Vagina (tissue), 2 donors: ENCODE data around the gene TBX15. TPM values are rescaled to one million over a fixed set of nuclear protein-coding genes. Genes with fewer than 3 reads are reported as not detected.

Experiments used
- DNase-seq, 2 donors: peaks; one replicate each; pipeline ENCODE4 v3.0.0-alpha.2; 2017; ENCODE audit errors: extremely low spot score in 2 of 2
- H3K27ac ChIP-seq: fragments of 200-600 bp; sonication (generic); one replicate; pipeline ENCODE4 v1.5.1; 2019
- H3K27me3 ChIP-seq: fragments of 200-600 bp; sonication (generic); one replicate; pipeline ENCODE4 v1.5.1; 2019
- H3K36me3 ChIP-seq, 2 donors: fragments of 200-600 bp; sonication (generic); one replicate each; pipeline ENCODE4 v1.5.1; 2017 to 2019
- H3K4me1 ChIP-seq: fragments of 200-600 bp; sonication (generic); one replicate; pipeline ENCODE4 v1.5.1; 2019
- H3K4me3 ChIP-seq, 2 donors: fragments of 200-600 bp; sonication (generic); 1 replicate in 1 of 2; 2 replicates in 1 of 2; pipeline ENCODE4 v1.5.1; 2016 to 2019
- H3K9me3 ChIP-seq: fragments of 200-600 bp; sonication (generic); one replicate; pipeline ENCODE4 v1.5.1; 2019
- CTCF ChIP-seq, 3 experiments: fragments of 450-650 bp in 2 of 3; fragments of 200-600 bp in 1 of 3; sonication (generic) in 1 of 3; IDR thresholded peaks; one replicate each; pipeline ENCODE4 v1.5.1; 2017 to 2019; ENCODE audit warnings: antibody characterized with exemption in 3 of 3, mild to moderate bottlenecking in 2 of 3, moderate library complexity in 2 of 3
- POLR2A ChIP-seq, 2 donors: fragments of 450-650 bp; IDR thresholded peaks; one replicate each; pipeline ENCODE4 v1.6.1; 2017; ENCODE audit warnings: antibody characterized with exemption in 2 of 2, mild to moderate bottlenecking in 2 of 2, moderate library complexity in 2 of 2
- POLR2AphosphoS5 ChIP-seq, 2 donors: sonication (generic); formaldehyde crosslinking; IDR thresholded peaks; one replicate each; pipeline ENCODE4 v1.9.0; 2017; ENCODE audit warnings: antibody characterized with exemption in 2 of 2, mild to moderate bottlenecking in 2 of 2, low read depth in 1 of 2; ENCODE audit not compliant: insufficient read depth in 1 of 2
- intact Hi-C: fragments of 100-400 bp; cut with DNase I; formaldehyde crosslinking; loops from one replicate; pipeline ENCODE4 v1.15.1; 2023
- total RNA-seq: library from RNA; depleted of rRNA; stranded (reverse); fragments of >200 nt; gene quantifications from one replicate; pipeline ENCODE4 v1.2.3, GENCODE V29; 2016

The TBX15 gene
- total RNA-seq, 1 donor from 2014 or later, result 0.98 TPM

GRCh38 chr1:118894836-118895235, 93.3 kb downstream of the TBX15 start:
- Histone ChIP-seq H3K4me1 (no peaks in the 10 kb centered on the region), H3K27ac (no peak overlapping the region), H3K4me3 (no peak overlapping the region), H3K27me3 (no peaks in the 10 kb centered on the region), H3K36me3 (no peaks in the 10 kb centered on the region), H3K9me3 (no peaks in the 10 kb centered on the region)
- TF ChIP-seq CTCF (IDR thresholded peaks at IDR 0.05) (no peak), POLR2A (IDR thresholded peaks at IDR 0.05) (no peak), POLR2AphosphoS5 (IDR thresholded peaks at IDR 0.05; ENCODE audit: insufficient read depth in 1 of 2, low read depth in 1 of 2) (no peak)
- intact Hi-C loops, result no loop called here
- no peak for DNase-seq

- Histone ChIP-seq H3K4me1 (no peaks in the 10 kb centered on the region), H3K9me3 (no peaks in the 10 kb centered on the region), H3K36me3 (no peaks in the 10 kb centered on the region), H3K27ac (no peak overlapping the region), H3K4me3 (no peak overlapping the region), H3K27me3 (no peaks in the 10 kb centered on the region)
- intact Hi-C loops, result no loop called here
- DNase-seq, result no peak
- no peak for TF ChIP-seq CTCF (IDR thresholded peaks at IDR 0.05)
- TF ChIP-seq POLR2AphosphoS5 (IDR thresholded peaks at IDR 0.05; ENCODE audit: insufficient read depth in 1 of 2, low read depth in 1 of 2), result no peak
- TF ChIP-seq POLR2A (IDR thresholded peaks at IDR 0.05), result no peak
Observed at GRCh38 chr1:118890851-118891384, 97.2 kb downstream of the TBX15 start.

GRCh38 chr1:118884946-118885345, 103.2 kb downstream of the TBX15 start:
- Histone ChIP-seq H3K4me1 (no peaks in the 10 kb centered on the region), H3K27ac (no peak overlapping the region), H3K27me3 (no peaks in the 10 kb centered on the region), H3K9me3 (no peaks in the 10 kb centered on the region), H3K36me3 (no peaks in the 10 kb centered on the region), H3K4me3 (no peak overlapping the region)
- TF ChIP-seq POLR2A (IDR thresholded peaks at IDR 0.05) (no peak), POLR2AphosphoS5 (IDR thresholded peaks at IDR 0.05; ENCODE audit: insufficient read depth in 1 of 2, low read depth in 1 of 2) (no peak), CTCF (IDR thresholded peaks at IDR 0.05) (no peak)
- DNase-seq, result no peak
- intact Hi-C loops, result no loop called here

- no peaks in the 10 kb centered on the region for H3K27me3 ChIP-seq
- H3K36me3 ChIP-seq, result no peaks in the 10 kb centered on the region
- no peak for TF ChIP-seq CTCF (IDR thresholded peaks at IDR 0.05)
- TF ChIP-seq POLR2A (IDR thresholded peaks at IDR 0.05), result no peak
- TF ChIP-seq POLR2AphosphoS5 (IDR thresholded peaks at IDR 0.05; ENCODE audit: insufficient read depth in 1 of 2, low read depth in 1 of 2), result no peak
Observed at GRCh38 chr1:118881751-118882150, 106.4 kb downstream of the TBX15 start.

GRCh38 chr1:118878661-118879060, 109.5 kb downstream of the TBX15 start:
- TF ChIP-seq POLR2AphosphoS5 (IDR thresholded peaks at IDR 0.05; ENCODE audit: insufficient read depth in 1 of 2, low read depth in 1 of 2) (no peak), POLR2A (IDR thresholded peaks at IDR 0.05) (no peak), CTCF (IDR thresholded peaks at IDR 0.05) (no peak)

More at GRCh38 chr1:118881751-118882150, 106.4 kb downstream of the TBX15 start:
- Histone ChIP-seq H3K9me3 (no peaks in the 10 kb centered on the region), H3K4me3 (no peak overlapping the region), H3K27ac (no peak overlapping the region), H3K4me1 (no peaks in the 10 kb centered on the region)
- intact Hi-C loops, result no loop called here
- no peak for DNase-seq

More at GRCh38 chr1:118878661-118879060, 109.5 kb downstream of the TBX15 start:
- intact Hi-C loops, result no loop called here
- DNase-seq, result no peak
- Histone ChIP-seq H3K4me3 (no peak overlapping the region), H3K27me3 (no peaks in the 10 kb centered on the region), H3K27ac (no peak overlapping the region), H3K9me3 (no peaks in the 10 kb centered on the region), H3K4me1 (no peaks in the 10 kb centered on the region), H3K36me3 (no peaks in the 10 kb centered on the region)
